A549 treated with AZD2906 at 1 μM for 4 hours (cell line): ENCODE measurements around the gene SFTA2. TPM values are rescaled to one million over a fixed set of nuclear protein-coding genes. Genes with fewer than 3 reads are reported as not detected.

Source experiments
- total RNA-seq: library from RNA; stranded (reverse); fragments of 200-300 nt; extraction: Qiagen RNA extraction; gene quantifications from 5 replicates; pipeline ENCODE4 v1.2.3, GENCODE V29; 2022

SFTA2 gene
- 0.19 to 0.38 TPM (median 0.24 TPM) in 3 of 5 replicates, not detected in the others for total RNA-seq

DNA sequence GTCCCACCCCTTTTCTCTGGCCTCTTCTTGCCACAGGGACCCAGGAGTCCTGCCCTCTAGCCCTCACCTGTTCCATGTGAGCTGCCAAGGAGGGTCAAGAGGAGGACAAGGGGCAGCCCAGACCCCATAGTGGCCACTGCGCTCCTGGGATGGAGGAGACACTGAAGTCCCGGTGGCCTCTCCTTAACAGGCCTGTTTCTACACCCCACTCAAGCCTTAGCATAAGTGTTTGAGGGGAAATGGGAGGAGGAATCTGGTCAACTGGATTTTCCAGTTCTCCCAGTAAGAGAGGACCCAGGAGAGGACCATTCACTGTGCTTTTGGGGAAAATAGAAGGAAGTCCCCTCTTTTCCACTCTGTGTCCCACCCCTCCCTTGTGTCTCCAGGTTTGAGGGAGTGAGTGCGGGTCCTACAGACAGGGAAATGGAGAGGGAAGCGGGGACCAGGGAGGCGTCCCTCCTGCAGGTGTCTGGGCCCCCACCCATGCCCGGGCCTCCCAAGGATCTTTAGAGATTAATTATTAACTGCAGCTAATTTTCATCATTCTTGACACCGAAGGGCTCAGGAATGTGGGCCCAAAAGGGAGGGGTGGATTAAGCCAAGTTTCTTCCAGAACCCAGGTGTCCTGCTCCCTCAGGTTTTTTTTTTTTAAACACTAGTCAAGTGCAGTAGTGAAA, at the start of gene SFTA2:
Gene SFTA2, minus strand, starts transcription at position 202 of the 677 bp plus-strand sequence. Its CDS starts 74 bp downstream, at position 128.

DNA sequence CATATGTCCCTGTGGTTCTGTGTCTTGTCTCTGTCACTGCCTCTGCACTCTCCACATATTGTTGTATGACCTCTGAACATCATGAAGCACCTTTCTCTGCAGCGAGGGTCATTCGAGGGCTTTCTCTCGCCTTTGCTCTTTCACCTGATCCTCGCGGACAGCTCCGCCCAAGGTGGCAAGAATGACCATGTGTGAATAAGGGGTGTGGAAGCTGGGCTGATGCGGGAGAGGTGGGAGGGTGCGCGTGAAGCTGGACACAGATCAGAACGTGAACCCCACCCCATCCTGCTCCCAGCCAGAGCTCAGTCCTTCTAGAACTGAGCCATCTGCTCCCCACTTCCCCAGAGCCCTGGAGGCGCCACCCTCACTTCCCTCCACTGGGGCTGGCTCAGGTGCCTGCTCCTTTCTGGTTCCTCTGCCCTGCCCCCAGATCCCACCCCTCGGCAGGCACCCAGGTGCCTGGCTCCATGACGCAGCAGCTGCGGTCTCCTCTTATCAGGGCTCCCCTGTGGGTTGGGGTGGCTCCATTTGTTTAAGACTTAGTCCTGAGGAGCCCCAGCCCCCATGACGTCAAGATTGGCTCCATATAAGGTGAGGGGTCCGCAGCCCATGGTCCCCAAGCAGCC, 8.5 kb upstream of the SFTA2 start, which contains the start of gene MUCL3:
Gene MUCL3, plus strand, starts transcription at position 613 of the 626 bp plus-strand sequence. CDS start 27 bp downstream, outside the sequence.

DNA sequence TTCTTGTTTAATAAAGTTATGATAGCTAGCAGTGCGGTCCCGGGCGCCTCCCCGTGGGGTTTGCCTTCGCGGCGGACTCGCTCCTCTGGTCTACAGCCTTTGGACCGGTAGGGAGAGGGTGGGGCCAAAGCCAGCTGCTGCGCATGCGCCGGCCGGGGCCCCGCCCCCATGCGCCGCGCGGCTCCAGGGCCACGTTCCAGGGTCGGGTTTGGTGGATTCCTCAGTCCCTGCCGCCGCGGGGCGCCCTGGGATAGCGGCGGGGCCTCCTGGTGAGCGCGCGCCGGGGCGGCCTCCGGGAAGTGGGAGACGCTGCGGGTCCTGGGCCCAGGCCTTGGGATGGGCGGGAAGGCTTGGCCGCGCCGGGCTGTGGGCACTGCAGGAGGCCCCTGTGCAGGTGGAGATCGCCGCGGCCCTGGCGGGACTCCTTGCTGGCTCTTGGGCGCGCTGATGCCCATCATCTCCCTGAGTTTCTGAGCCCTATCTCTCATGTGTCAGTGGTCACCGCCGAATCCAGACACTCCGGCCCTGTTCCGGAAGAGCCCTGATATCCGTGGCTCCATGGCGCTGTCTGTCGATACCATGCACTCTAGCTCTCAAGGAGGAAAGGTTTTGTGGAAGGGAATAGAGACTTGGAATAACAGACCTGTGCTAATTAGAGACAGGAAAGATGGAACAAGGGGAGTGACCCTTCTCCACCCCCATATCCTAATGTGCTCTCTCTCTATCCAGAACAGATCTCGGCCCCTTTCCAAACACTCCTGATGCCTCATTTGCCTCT, 17.7 kb downstream of the SFTA2 start, which contains the start of gene VARS2:
Gene VARS2, plus strand, starts transcription at position 163 of the 778 bp plus-strand sequence. Its CDS starts 599 bp downstream, at position 762.

DNA sequence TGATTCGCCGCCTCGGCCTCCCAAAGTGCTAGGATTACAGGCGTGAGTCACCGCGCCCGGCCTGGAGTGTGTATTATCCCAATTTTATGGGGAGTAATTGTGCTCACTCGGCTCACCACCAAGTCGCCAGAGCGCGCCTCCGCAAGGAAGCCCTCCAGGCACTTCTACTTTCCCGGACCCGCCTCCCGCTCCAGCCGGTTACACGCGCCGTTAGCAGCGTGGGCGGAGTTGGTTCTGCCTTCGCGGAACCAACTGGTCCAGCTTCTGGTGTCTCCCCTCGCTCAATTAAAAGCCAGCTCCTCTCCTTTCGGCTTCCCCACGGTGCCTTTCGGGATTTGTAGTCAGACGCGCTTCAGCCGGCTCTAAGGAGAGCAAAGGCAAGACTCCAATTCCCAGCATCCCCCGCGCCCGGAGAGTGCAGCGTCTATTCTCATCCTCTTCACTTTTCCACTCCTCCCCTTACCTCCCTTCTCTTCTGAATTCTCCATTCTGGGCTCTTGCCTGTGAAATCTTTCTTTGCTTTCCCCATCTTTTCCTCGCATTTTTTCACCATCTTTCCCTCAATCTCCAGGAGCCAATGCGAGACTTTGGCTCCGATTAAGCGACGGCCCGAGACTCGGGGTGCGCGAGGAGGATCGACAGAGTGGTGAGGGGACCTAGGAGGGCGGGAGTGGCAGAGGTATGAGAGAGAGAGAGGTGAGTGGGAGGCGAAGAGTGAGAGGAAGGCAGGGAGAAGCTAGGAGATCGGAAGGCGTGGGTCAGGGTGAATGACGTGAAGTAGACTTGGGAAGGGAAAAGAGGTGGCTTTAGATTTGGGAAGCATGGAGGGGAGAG, 24.0 kb downstream of the SFTA2 start, which contains the start of gene GTF2H4:
Gene GTF2H4, plus strand, starts transcription at position 450 of the 834 bp plus-strand sequence.

DNA sequence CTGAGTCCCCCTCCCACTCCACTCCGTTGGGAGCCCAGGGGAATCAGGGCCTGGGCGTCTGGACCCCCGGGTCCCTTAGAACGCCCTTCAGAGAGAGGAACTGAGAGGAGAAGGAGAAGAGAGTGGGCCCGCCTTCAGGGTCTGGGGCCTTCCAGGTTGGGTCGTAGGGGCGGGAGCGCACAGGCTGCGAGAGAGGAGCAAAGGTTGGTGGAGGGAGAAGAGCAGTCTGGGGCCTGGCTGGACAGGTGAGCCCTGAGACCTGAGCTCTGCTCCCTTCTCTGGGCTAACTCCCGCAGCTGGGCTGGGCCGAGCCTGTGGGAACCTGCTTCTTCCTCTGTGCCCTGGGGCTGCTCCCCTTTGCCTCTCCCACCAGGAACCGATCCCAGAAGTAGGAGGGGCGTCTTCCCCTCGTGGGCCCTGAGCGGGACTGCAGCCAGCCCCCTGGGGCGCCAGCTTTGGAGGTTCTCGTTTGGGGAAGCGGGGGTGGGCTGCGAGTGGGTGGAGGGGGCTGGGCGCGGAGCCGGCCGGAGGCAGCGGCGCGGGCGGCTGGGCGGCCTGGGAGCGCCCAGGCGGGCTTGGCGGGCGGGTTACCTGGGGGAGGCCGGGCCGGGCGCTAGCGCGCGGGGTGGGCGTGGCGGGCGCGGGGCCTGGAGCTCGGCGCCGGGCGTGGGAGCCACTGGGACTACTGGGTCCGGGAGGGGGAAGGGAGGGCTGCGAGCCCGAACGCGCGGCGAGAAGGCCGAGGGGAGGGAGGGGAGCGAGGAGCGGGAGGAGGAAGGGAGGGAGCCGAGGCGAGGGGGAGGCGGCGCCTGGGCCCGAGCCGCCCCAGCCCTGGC, 48.1 kb downstream of the SFTA2 start, which contains the start of gene DDR1:
Gene DDR1, plus strand, starts transcription at position 835 of the 836 bp plus-strand sequence. CDS start 4,211 bp downstream, outside the sequence.

Other genes with a start within 250 kb of the SFTA2 start
- 38.8 to 45.2 TPM (median 41.3 TPM) in 5 replicates for gene PPP1R18, start 245.5 kb downstream of the SFTA2 start, total RNA-seq
- gene NRM, start 241.2 kb downstream of the SFTA2 start, total RNA-seq = 21.7 to 28.7 TPM (median 27.9 TPM) in 5 replicates
- gene MDC1, start 214.9 kb downstream of the SFTA2 start, total RNA-seq = 15.5 to 19.2 TPM (median 15.8 TPM) in 5 replicates
- gene TUBB, start 211.8 kb downstream of the SFTA2 start, total RNA-seq = 793 to 945 TPM (median 901 TPM) in 5 replicates
- 83.5 to 93.1 TPM (median 90.0 TPM) in 5 replicates for gene FLOT1, start 189.5 kb downstream of the SFTA2 start, total RNA-seq
- 40.1 to 61.9 TPM (median 59.7 TPM) in 5 replicates for gene IER3, start 187.6 kb downstream of the SFTA2 start, total RNA-seq
- 56.9 to 64.4 TPM (median 63.5 TPM) in 5 replicates for gene DDR1, start 47.7 kb downstream of the SFTA2 start, total RNA-seq
- gene GTF2H4, start 24.0 kb downstream of the SFTA2 start, total RNA-seq = 16.1 to 21.6 TPM (median 19.1 TPM) in 5 replicates
- gene VARS2, start 17.9 kb downstream of the SFTA2 start, total RNA-seq = 14.1 to 15.9 TPM (median 15.6 TPM) in 5 replicates
- gene MUCL3, start 8.8 kb upstream of the SFTA2 start, total RNA-seq = 0.09 to 0.17 TPM (median 0.10 TPM) in 5 replicates
- gene MUC21, start 51.5 kb upstream of the SFTA2 start, total RNA-seq = 0.03 to 0.04 TPM in 2 of 5 replicates, not detected in the others
- 0.01 to 0.03 TPM (median 0.02 TPM) in 5 replicates for gene MUC22, start 78.3 kb upstream of the SFTA2 start, total RNA-seq
- gene C6orf15, start 180.4 kb upstream of the SFTA2 start, total RNA-seq = not detected in 5 replicates
- 4.1 to 5.9 TPM (median 4.6 TPM) in 5 replicates for gene PSORS1C1, start 182.6 kb upstream of the SFTA2 start, total RNA-seq
- 0.03 to 0.06 TPM (median 0.05 TPM) in 4 of 5 replicates, not detected in the other for gene CDSN, start 188.3 kb upstream of the SFTA2 start, total RNA-seq
- gene PSORS1C2, start 206.9 kb upstream of the SFTA2 start, total RNA-seq = 0.08 TPM in 1 of 5 replicates, not detected in the others
- gene CCHCR1, start 225.6 kb upstream of the SFTA2 start, total RNA-seq = 6.0 to 8.3 TPM (median 7.1 TPM) in 5 replicates
- 13.3 to 15.2 TPM (median 14.2 TPM) in 5 replicates for gene TCF19, start 226.4 kb upstream of the SFTA2 start, total RNA-seq
- gene POU5F1, start 238.5 kb upstream of the SFTA2 start, total RNA-seq = 10.9 to 14.9 TPM (median 11.3 TPM) in 5 replicates